Retina (tissue), 1 donor: ENCODE measurements around the gene FGF19.
A peak's percentile ranks its signal among the peaks of the same experiment; 100 is the strongest.

Experiments used
- DNase-seq: peaks from one replicate; pipeline ENCODE4 v3.0.0-alpha.2; 2016

Gene FGF19

GRCh38 chr11:69667619-69668604 is 35.9 kb downstream of the FGF19 start:
- DNase-seq = no peak

GRCh38 chr11:69666752-69667536 is 36.9 kb downstream of the FGF19 start:
- DNase-seq = no peak

- no peak for DNase-seq
These were observed 37.6 kb downstream of the FGF19 start for GRCh38 chr11:69666261-69666660.

GRCh38 chr11:69665669-69666068 is 38.2 kb downstream of the FGF19 start:
- DNase-seq = no peak

GRCh38 chr11:69664901-69665300 is 38.9 kb downstream of the FGF19 start:
- DNase-seq = no peak

GRCh38 chr11:69664103-69664775 is 39.6 kb downstream of the FGF19 start:
- DNase-seq = no peak

GRCh38 chr11:69663326-69663725 is 40.5 kb downstream of the FGF19 start:
- no peak for DNase-seq

GRCh38 chr11:69662806-69663205 is 41.0 kb downstream of the FGF19 start:
- no peak for DNase-seq

GRCh38 chr11:69662021-69662698 is 41.7 kb downstream of the FGF19 start:
- no peak for DNase-seq

GRCh38 chr11:69661413-69661715 is 42.5 kb downstream of the FGF19 start:
- no peak for DNase-seq

GRCh38 chr11:69660001-69660500 is 43.8 kb downstream of the FGF19 start:
- DNase-seq = no peak

- no peak for DNase-seq
These were observed 44.2 kb downstream of the FGF19 start for GRCh38 chr11:69659591-69659990.

- peak; percentile 19 for DNase-seq
These were observed 45.0 kb downstream of the FGF19 start for GRCh38 chr11:69658626-69659450.

GRCh38 chr11:69657911-69658625 is 45.8 kb downstream of the FGF19 start:
- DNase-seq = peak; percentile 89

- no peak for DNase-seq
These were observed 46.3 kb downstream of the FGF19 start for GRCh38 chr11:69657456-69657910.

GRCh38 chr11:69656536-69657455 is 47.0 kb downstream of the FGF19 start:
- DNase-seq = no peak

- DNase-seq = peak; percentile 65
These were observed 48.1 kb downstream of the FGF19 start for GRCh38 chr11:69655479-69656428.
